ENCODE measurements around the gene UBXN10.

UBXN10 gene

GRCh38 chr1:20183616-20184271 lies 2.2 kb upstream of the UBXN10 start:
- TF ChIP-seq POLR2A (IDR thresholded peaks at IDR 0.05; ENCODE audit: low read depth, low read length) = no peak
- FAIRE-seq = no peak
- no peak for DNase-seq (ENCODE audit: insufficient read length, low spot score)

- no peak for TF ChIP-seq POLR2A (IDR thresholded peaks at IDR 0.05; ENCODE audit: low read depth, low read length)
- FAIRE-seq = no peak
- DNase-seq (ENCODE audit: insufficient read length, low spot score) = no peak
Measured at GRCh38 chr1:20184481-20184900, 1.4 kb upstream of the UBXN10 start.

- no peak for TF ChIP-seq POLR2A (IDR thresholded peaks at IDR 0.05; ENCODE audit: low read depth, low read length)
- FAIRE-seq (no peak), DNase-seq (ENCODE audit: insufficient read length, low spot score) (no peak)
Measured at GRCh38 chr1:20184997-20185833, 681 bp upstream of the UBXN10 start.

DNA sequence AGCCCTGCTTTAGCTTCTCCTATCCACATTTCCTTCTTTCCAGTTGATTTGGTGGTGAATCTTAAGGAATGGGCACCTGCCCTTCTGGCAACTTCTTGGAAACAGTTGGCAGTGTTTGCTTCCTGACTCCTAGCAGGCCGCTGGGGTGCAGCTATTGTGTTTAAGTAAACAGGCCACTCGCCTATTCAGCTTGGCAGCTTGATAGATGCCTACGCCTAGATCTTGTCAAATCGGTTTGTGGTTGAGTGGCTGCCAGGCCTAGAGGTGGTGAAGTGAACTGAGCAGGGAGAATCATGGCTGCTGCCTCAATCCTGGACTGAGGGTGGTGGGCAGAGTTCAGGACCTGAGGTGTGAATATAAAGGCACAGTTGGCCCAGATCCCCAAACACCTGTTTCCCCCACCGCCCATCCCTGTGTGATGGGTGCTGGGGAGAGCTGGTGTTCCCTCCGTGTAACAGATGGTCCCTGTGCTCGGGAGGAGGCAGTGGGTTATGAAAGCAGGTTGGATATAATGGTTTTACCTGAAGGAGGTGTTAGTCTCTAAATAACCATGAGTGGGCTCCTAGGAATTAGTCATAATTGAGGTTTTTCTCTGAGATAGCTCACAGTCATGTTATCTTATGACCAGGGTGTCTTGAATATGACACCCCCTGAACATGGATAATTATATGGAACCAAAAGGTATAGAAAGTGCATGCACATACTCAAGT lies 1.4 kb downstream of the UBXN10 start:
- DNase-seq (ENCODE audit: insufficient read length, low spot score) (no peak), FAIRE-seq (no peak)
- TF ChIP-seq POLR2A (IDR thresholded peaks at IDR 0.05; ENCODE audit: low read depth, low read length) = no peak

- FAIRE-seq (no peak), DNase-seq (ENCODE audit: insufficient read length, low spot score) (no peak)
- no peak for TF ChIP-seq POLR2A (IDR thresholded peaks at IDR 0.05; ENCODE audit: low read depth, low read length)
Measured at GRCh38 chr1:20187813-20188454, 2.0 kb downstream of the UBXN10 start.

GRCh38 chr1:20188455-20188817 lies 2.5 kb downstream of the UBXN10 start:
- DNase-seq (ENCODE audit: insufficient read length, low spot score) (no peak), FAIRE-seq (no peak)
- TF ChIP-seq POLR2A (IDR thresholded peaks at IDR 0.05; ENCODE audit: low read depth, low read length) = no peak

GRCh38 chr1:20189664-20190063 lies 3.8 kb downstream of the UBXN10 start:
- TF ChIP-seq POLR2A (IDR thresholded peaks at IDR 0.05; ENCODE audit: low read depth, low read length) = no peak
- no peak for FAIRE-seq
- DNase-seq (ENCODE audit: insufficient read length, low spot score) = no peak

DNA sequence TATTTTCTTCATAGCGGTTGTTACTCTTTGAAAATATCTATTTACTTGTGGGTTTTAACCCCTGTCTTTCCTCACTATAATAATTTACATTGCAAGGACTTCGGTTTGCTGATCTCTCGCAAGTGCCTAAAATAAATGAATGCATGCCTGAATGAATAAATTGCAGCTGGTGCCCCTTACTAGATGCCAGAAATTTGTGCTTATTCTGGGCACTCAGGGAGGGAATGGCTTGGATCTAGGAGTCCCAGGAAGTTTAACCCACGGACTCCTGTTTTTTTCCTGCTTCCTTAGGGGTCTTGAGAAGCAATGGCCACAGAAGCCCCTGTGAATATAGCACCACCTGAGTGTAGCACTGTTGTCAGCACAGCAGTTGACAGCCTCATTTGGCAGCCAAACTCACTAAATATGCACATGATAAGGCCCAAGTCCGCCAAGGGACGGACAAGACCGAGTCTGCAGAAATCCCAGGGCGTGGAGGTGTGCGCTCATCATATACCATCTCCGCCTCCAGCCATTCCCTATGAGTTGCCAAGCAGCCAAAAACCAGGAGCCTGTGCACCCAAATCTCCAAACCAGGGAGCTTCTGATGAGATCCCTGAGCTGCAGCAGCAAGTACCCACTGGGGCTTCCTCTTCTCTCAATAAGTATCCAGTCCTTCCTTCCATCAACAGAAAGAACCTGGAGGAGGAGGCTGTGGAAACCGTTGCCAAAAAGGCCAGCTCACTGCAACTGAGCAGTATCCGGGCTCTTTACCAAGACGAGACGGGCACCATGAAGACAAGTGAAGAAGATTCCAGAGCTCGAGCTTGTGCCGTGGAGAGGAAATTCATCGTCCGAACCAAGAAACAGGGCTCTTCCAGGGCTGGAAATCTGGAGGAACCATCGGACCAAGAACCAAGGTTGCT lies 4.6 kb downstream of the UBXN10 start:
- TF ChIP-seq POLR2A (IDR thresholded peaks at IDR 0.05; ENCODE audit: low read depth, low read length) = no peak
- FAIRE-seq (no peak), DNase-seq (ENCODE audit: insufficient read length, low spot score) (no peak)

DNA sequence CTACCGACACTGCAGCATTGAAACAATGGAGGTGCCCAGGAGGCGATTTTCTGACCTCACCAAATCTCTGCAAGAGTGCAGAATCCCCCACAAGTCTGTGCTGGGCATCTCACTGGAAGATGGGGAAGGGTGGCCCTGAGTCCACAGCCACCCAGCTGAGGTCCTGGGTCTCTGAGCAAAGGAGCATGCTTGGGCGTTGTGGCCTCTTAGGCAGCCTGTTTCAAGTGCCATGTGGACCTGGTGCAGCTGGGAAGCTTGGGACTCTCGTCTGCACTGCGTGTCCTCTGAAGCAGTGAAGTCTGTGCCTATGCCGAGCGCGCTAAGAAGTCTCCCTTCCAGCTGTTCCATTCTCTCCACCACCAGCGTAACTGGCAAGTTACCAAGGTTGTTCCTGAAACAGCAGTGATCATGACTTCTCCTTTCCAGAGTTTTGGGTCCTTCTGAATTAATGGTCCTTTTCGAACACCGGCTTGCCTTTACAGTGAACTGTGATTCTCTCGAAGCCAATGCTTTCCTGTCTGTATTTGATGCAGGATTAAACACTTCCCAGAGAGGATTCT lies 5.5 kb downstream of the UBXN10 start:
- FAIRE-seq (no peak), DNase-seq (ENCODE audit: insufficient read length, low spot score) (no peak)
- TF ChIP-seq POLR2A (IDR thresholded peaks at IDR 0.05; ENCODE audit: low read depth, low read length) = no peak

GRCh38 chr1:20192364-20192763 lies 6.5 kb downstream of the UBXN10 start:
- FAIRE-seq = no peak
- DNase-seq (ENCODE audit: insufficient read length, low spot score) = no peak
- no peak for TF ChIP-seq POLR2A (IDR thresholded peaks at IDR 0.05; ENCODE audit: low read depth, low read length)

DNA sequence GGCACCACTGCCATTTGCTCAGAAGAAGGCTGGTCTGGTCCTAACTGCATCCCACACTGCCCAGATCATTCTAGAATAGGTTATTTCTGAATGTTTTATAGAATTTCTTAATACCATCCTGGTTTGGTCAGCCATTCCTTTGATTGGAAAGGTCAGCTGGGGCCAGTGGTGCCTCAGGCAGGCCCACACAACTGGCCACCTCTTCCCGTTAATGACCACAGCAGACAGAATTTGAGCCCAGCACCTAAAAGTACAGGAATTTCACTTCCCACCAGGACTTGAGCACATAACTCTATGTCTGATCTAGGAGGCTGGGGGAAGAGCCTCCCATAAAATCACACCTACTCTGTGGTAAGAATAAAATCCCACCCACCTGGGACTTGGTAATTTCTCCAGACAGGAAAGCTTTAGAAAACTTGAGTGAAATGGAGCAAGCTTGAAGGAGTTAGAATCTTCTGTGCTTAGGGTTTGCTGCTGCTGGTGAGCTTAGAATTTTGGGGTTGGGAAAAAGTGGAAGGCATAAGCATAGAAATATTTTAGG lies 7.0 kb downstream of the UBXN10 start:
- TF ChIP-seq POLR2A (IDR thresholded peaks at IDR 0.05; ENCODE audit: low read depth, low read length) = no peak
- FAIRE-seq (no peak), DNase-seq (ENCODE audit: insufficient read length, low spot score) (no peak)

GRCh38 chr1:20194224-20194623 lies 8.3 kb downstream of the UBXN10 start:
- FAIRE-seq (no peak), DNase-seq (ENCODE audit: insufficient read length, low spot score) (no peak)
- no peak for TF ChIP-seq POLR2A (IDR thresholded peaks at IDR 0.05; ENCODE audit: low read depth, low read length)

All from H54 (cell line).